DMS153 (cell line): Measurements from ENCODE around the gene CRCP.
A peak's percentile ranks its signal among the peaks of the same experiment; 100 is the strongest.
"Not testable (repeated sequence)": the region's sequence is repeated elsewhere in the genome, so short reads cannot be mapped to it uniquely, and the experiment has no call there.

Source experiments
- DNase-seq: peaks from one replicate; lab custom pipeline; 2025; lab: John Stamatoyannopoulos, UW

Gene CRCP

GRCh38 chr7:66156035-66156434, 41.4 kb downstream of the CRCP start:
- not testable (repeated sequence) for DNase-seq

GRCh38 chr7:66157060-66157459, 42.4 kb downstream of the CRCP start:
- DNase-seq = no peak

- DNase-seq = no peak
Measured at GRCh38 chr7:66162622-66163021, 48.0 kb downstream of the CRCP start.

- no peak for DNase-seq
Measured at GRCh38 chr7:66163186-66163610, 48.6 kb downstream of the CRCP start.

GRCh38 chr7:66164356-66164755, 49.7 kb downstream of the CRCP start:
- DNase-seq = no peak

- DNase-seq = peak; percentile 61
Measured at GRCh38 chr7:66167773-66168387, 53.2 kb downstream of the CRCP start.

- DNase-seq = no peak
Measured at GRCh38 chr7:66169616-66170015, 55.0 kb downstream of the CRCP start.

- no peak for DNase-seq
Measured at GRCh38 chr7:66170309-66171231, 55.9 kb downstream of the CRCP start.

- DNase-seq = not testable (repeated sequence)
Measured at GRCh38 chr7:66172536-66173401, 58.1 kb downstream of the CRCP start.

- no peak for DNase-seq
Measured at GRCh38 chr7:66173856-66174255, 59.2 kb downstream of the CRCP start.

GRCh38 chr7:66175006-66175405, 60.4 kb downstream of the CRCP start:
- not testable (repeated sequence) for DNase-seq

- no peak for DNase-seq
Measured at GRCh38 chr7:66176914-66177313, 62.3 kb downstream of the CRCP start.

GRCh38 chr7:66178258-66178657, 63.6 kb downstream of the CRCP start:
- no peak for DNase-seq

- no peak for DNase-seq
Measured at GRCh38 chr7:66181329-66181728, 66.7 kb downstream of the CRCP start.

- DNase-seq = no peak
Measured at GRCh38 chr7:66181845-66182244, 67.2 kb downstream of the CRCP start.

GRCh38 chr7:66182920-66183319, 68.3 kb downstream of the CRCP start:
- DNase-seq = no peak

- no peak for DNase-seq
Measured at GRCh38 chr7:66183700-66184099, 69.1 kb downstream of the CRCP start.

GRCh38 chr7:66185680-66186187, 71.1 kb downstream of the CRCP start:
- no peak for DNase-seq

GRCh38 chr7:66186991-66187390, 72.3 kb downstream of the CRCP start:
- DNase-seq = no peak

GRCh38 chr7:66187905-66188304, 73.3 kb downstream of the CRCP start:
- no peak for DNase-seq

GRCh38 chr7:66188645-66189044, 74.0 kb downstream of the CRCP start:
- DNase-seq = no peak
